DMS79 treated with DMSO at 0.1 percent for 48 hours (cell line): ENCODE results near the gene PPM1H.

Experiments
- DNase-seq: peaks from one replicate; lab custom pipeline; 2025; lab: John Stamatoyannopoulos, UW

Gene PPM1H

GRCh38 chr12:62799126-62799736 lies 135.7 kb downstream of the PPM1H start:
- DNase-seq = peak; percentile 62

- DNase-seq = no peak
Observed at GRCh38 chr12:62794218-62794583, 140.7 kb downstream of the PPM1H start.

DNA sequence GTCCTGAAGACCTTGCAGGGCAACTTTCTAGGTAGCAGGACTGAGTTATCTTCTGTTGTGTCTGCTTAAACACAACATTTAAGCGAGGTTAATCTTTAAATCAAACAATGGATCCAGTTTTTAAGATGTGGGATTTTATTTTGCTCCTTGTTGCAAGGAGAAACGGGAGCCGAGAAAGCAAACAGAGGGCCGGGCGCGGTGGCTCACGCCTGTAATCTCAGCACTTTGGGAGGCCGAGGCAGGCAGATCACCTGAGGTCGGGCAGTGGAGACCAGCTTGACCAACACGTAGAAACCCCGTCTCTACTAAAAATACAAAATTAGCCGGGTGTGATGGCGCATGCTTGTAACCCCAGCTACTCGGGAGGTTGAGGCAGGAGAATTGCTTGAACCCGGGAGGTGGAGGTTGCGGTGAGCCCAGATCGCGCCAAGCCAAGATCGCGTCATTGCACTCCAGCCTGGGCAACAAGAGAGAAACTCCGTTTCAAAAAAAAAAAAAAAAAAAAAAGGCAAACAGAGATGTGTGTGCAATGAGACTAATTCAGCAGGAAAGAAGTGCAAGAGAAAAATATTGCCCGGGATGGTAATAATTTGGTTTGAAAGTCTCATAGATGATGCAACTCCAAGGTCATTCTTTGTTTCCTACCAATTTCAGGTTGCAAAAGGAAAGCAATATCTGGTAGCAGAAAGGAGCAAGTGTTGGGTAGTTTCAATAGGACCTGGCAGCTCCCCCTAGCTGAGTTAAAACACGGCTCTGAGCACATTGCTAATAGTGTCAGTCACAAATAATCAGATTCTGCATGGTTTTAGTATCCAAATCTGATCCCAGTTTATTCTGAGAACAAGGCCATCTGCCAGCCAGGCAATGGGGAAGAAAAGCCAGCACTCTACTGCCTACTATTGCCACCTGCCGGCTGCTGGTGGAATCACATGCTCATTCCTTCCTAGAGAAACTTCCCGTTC lies 141.4 kb downstream of the PPM1H start:
- DNase-seq = peak; percentile 68

- no peak for DNase-seq
Observed at GRCh38 chr12:62792236-62792870, 142.6 kb downstream of the PPM1H start.

DNA sequence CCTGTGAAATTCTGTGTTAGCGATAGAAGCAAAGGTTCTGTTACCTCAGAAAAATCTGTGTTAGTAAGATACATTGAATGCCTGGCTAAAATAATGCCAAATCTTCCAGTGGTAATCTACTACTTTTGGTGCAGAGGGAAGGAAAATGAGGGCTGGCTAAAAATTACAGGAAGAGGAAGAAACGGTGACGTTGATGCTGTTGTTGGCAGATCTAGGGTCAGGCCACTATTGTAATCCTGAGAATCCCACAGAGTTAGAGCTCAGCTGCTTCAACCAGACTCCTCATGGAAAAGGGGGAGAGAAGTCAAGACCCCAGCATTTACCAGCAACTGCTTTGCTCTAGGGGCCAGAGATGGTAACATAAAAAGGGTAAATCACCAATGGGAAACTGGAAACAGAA lies 145.1 kb downstream of the PPM1H start:
- no peak for DNase-seq

DNA sequence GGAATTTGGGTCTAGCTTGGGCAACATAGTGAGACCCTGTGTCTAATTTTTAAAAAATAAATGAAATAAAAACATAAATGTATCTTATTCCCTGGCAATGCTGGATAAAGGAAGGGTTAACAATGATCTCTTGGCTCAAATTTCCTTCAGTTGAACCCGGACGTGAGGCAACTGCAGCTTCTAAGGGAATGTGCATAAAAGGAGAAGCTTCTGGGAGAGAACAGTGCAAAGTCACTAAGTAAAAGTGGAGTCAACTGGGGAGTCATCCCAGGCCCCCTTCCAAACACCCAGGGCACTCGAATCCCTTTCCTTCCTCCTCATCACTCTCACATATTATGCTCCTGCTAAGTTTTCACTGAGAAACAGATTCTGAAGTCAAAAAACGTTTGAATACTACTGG lies 147.3 kb downstream of the PPM1H start:
- DNase-seq = no peak

DNA sequence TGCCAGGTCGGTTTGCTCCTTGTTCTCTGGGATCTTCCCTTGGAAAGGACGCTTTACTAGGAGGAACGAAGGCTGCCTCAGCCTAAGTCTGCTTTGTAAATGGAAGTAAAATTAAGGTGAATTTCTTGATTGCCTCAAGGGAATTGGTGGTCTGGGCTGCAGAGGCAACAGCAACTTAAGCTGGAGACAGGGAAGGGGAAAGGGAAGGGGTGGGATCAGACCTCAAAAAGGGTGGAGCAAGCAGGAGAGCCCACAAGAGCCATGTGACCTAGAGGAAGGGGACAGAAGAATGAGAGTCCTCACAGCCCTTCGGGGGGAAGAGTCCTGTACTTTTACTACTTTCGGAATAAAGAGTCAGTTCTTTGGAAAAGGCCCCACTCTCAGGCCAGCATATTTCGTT lies 147.9 kb downstream of the PPM1H start:
- DNase-seq = no peak

DNA sequence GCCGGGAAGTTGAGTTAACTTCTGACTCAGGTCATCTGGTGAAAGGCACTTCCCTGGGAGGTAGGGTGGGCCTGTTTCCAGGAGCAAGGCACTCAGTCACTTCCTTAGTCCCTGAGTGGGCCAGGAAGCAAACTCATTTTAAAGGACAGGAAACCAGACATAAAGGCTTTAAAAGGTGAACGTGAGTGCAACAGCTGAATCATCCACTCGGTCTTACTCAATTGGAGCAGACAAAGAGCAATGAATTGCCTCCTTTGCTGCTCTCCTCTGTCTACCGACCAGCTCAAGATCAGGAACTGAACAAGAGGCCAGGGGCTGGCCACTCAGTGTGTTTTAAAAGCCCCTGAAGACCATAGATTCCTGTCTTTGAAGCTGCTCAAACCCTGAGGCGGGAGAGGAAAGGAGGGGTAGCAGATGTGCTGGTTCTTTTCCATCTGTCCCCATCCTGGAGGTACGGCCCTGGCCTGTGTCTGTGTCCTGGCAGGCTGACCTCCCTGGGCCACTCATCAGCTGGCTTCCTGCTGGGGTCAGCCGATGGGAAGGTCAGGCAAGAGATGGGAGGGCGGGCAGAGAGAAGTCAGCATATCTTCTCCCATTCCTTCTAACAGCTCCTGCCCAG lies 148.9 kb downstream of the PPM1H start:
- DNase-seq = no peak

DNA sequence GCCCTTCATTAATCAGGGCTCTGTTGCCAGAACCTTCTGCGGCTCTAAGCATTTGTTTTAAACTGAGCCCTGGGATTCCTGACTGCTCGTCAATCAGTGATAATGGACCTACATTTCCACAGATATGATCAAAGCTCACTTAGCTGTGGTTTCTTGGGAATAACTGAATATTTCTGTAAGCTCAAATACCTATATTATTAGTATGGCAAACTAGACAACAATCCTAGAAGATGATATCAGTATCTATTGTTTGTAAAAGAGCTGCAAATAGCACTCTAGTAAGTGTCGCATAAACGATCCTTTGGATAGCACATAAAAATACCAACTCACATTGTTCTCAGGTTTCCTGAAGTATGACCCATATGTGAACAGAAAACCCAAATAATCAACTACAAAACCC lies 150.4 kb downstream of the PPM1H start:
- no peak for DNase-seq

DNA sequence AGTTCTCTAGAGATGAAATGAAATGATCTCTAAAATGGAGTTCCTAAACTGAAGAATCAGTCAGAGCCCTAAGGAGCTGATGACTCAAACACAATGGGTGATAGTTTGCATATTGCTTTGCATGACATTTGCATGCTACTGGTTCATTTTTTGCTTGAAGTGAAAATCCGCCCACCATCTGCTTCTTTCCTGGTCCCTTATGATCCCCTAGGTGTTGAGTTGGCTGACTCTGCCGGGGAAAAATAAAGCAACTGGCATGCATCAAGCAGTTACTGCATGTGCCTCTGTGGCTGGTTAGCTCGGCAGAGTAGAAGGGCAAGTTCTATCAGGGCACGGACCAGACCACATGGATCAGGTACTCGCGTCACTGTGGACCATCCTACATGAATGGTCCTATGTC lies 151.1 kb downstream of the PPM1H start:
- no peak for DNase-seq

- no peak for DNase-seq
Observed at GRCh38 chr12:62781136-62781880, 153.6 kb downstream of the PPM1H start.

DNA sequence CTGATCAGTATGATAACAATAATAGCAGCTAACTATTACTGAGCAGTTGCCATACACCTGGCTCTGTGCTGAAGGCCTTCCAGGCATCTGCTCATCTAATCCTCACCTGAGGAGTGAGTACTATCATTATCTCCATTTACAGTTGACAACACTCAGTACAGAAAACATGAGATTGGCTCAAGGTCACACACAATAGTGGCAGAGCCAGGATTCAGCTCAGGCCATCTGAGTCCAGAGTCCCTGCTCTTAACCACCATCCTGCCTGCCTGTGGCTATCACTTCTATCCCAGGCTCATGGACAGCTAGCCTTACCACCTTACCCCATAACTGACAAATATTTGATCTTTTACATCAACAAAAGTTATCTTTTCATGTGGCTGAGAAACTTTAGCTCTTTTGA lies 155.5 kb downstream of the PPM1H start:
- no peak for DNase-seq

GRCh38 chr12:62778187-62778586 lies 156.8 kb downstream of the PPM1H start:
- DNase-seq = no peak

DNA sequence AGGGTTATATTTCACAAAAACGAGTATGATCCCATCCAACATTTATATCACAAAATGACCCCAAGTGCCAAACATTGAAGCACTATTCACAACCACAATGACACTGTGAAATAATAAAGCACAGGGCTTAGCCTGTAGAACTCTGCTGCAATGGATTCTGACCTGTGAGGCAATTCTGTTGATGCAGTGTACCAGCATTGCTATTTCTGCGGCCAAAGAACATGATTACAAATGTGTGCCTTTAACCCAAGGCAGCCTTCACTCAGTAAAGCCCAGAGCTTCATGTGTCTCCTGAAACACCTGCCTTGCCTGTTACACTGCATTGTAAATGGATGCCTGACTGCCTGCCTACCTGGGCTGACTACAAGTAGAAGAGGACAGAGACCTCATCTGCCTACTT lies 158.0 kb downstream of the PPM1H start:
- no peak for DNase-seq

- no peak for DNase-seq
Observed at GRCh38 chr12:62776575-62776974, 158.4 kb downstream of the PPM1H start.

DNA sequence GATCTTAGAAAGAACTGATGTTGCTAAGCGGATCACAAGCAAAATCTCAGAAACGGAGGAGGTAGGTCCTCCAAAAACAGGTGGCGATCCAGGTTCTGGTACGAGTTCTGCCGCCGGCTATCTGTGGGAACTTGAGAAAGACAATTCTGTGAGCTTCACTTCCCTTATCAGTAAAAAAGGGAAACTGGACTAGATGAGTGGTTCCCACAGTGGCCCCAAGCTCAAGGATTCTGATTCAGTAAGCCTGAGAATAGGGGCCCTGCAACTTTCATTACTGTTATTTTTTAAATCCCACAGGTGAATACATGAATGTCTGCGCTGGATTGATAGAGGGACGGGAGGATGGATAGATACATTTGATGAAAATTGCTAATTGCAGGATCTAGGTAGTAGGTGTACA lies 160.2 kb downstream of the PPM1H start:
- no peak for DNase-seq

GRCh38 chr12:62772416-62772955 lies 162.5 kb downstream of the PPM1H start:
- DNase-seq = no peak

GRCh38 chr12:62771828-62772227 lies 163.1 kb downstream of the PPM1H start:
- no peak for DNase-seq

- no peak for DNase-seq
Observed at GRCh38 chr12:62770381-62770780, 164.6 kb downstream of the PPM1H start.

DNA sequence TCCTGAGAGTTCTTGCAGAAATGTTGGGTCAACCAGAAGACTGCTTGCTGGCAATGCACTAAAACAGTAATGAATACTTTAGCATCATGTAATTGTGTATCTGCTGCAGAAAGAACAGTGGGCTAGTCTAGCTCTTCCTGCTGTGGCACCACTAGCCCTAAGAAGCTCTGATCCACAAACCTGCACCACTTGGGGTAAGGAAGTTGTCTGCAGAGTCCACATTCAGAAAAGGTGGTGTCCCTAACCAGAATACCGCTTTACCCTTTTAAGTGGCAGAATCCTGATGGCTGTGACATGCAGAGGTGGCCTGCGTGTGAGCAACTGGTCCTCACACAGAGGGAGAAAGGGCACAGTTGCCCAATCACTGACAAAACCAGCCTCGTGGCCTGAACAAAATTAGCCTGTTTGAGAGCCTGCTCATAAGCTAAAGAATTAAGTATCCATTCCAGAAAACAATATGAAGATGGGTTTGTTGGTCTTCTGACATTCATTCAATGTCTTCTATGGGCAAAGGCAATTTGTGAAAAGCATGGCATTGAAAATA lies 165.8 kb downstream of the PPM1H start:
- DNase-seq = no peak

GRCh38 chr12:62767946-62768345 lies 167.0 kb downstream of the PPM1H start:
- DNase-seq = no peak
